NT2/D1 (cell line): ENCODE data around the gene SLC25A30.
"Not testable (repeated sequence)": the region's sequence is repeated elsewhere in the genome, so short reads cannot be mapped to it uniquely, and the experiment has no call there.

ENCODE experiments used
- SUZ12 ChIP-seq: IDR thresholded peaks from 2 replicates; pipeline ENCODE4 v1.6.1; 2011; ENCODE audit not compliant: insufficient read length, insufficient read depth; ENCODE audit errors: extremely low read depth
- YY1 ChIP-seq: IDR thresholded peaks from 2 replicates; pipeline ENCODE4 v1.6.1; 2011; ENCODE audit not compliant: insufficient read length, insufficient read depth
- ZNF274 ChIP-seq: IDR thresholded peaks from 2 replicates; pipeline ENCODE4 v1.6.1; 2011; ENCODE audit warnings: mild to moderate bottlenecking, low read depth, low read length

- not testable (repeated sequence) for TF ChIP-seq YY1, ZNF274, SUZ12
Observed at GRCh38 chr13:45386892-45387575, 31.1 kb downstream of the SLC25A30 start.
